Measurements from ENCODE around the gene GABRG3.

The GABRG3 gene

GRCh38 chr15:27433604-27434003 lies 462.6 kb downstream of the GABRG3 start:
- no peak for TF ChIP-seq TCF4 (CRISPR knock-in tag; IDR thresholded peaks at IDR 0.05; ENCODE audit: borderline replicate concordance)
- no peak for TF ChIP-seq ISL1 (CRISPR knock-in tag; IDR thresholded peaks at IDR 0.05)
- TF ChIP-seq ZFP30 (CRISPR knock-in tag; IDR thresholded peaks at IDR 0.05): no peak
- no peak for TF ChIP-seq BACH2 (CRISPR knock-in tag; IDR thresholded peaks at IDR 0.05; ENCODE audit: borderline replicate concordance)
- TF ChIP-seq TSHZ2 (CRISPR knock-in tag; IDR thresholded peaks at IDR 0.05): no peak
- no peak for TF ChIP-seq GLIS3 (CRISPR knock-in tag; IDR thresholded peaks at IDR 0.05)

GRCh38 chr15:27438403-27439375 lies 467.7 kb downstream of the GABRG3 start:
- TF ChIP-seq POU6F1 (CRISPR knock-in tag; IDR thresholded peaks at IDR 0.05; ENCODE audit: borderline replicate concordance, low read depth) (no peak), ZNF70 (CRISPR knock-in tag; IDR thresholded peaks at IDR 0.05) (no peak)
- no peak for ATAC-seq

More at GRCh38 chr15:27433604-27434003, 462.6 kb downstream of the GABRG3 start:
- no peak for ATAC-seq

GRCh38 chr15:27441120-27441519 lies 470.1 kb downstream of the GABRG3 start:
- no peak for TF ChIP-seq BACH2 (CRISPR knock-in tag; IDR thresholded peaks at IDR 0.05; ENCODE audit: borderline replicate concordance)
- TF ChIP-seq ZNF565 (CRISPR knock-in tag; conservative IDR thresholded peaks at IDR 0.05; ENCODE audit: low read depth): no peak
- TF ChIP-seq OSR1 (CRISPR knock-in tag; IDR thresholded peaks at IDR 0.05): no peak
- TF ChIP-seq PATZ1 (CRISPR knock-in tag; IDR thresholded peaks at IDR 0.05; ENCODE audit: borderline replicate concordance): no peak
- no peak for TF ChIP-seq TOX (CRISPR knock-in tag; IDR thresholded peaks at IDR 0.05; ENCODE audit: borderline replicate concordance)
- TF ChIP-seq PPARA (CRISPR knock-in tag; IDR thresholded peaks at IDR 0.05; ENCODE audit: borderline replicate concordance): no peak
- no peak for TF ChIP-seq POU6F1 (CRISPR knock-in tag; IDR thresholded peaks at IDR 0.05; ENCODE audit: borderline replicate concordance, low read depth)

DNA sequence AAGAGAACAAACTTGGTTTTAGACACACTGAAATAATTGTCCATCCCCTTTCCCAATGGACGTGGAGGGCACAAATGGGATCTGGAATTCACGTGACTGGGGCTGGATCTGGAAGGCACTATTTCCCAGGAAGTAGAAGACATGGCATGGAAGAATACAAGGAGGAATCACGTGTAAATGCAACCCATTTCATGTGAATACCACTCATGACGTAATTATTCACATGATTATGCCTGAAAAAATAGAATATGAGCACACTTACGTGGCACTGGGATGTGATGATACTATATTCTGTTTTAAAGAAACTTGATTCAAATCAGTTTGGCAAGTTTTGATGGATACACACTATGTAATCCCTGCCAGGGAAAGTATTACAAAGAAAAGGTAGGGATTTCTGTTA lies 477.3 kb downstream of the GABRG3 start:
- ATAC-seq: no peak

More at GRCh38 chr15:27441120-27441519, 470.1 kb downstream of the GABRG3 start:
- ATAC-seq: no peak

DNA sequence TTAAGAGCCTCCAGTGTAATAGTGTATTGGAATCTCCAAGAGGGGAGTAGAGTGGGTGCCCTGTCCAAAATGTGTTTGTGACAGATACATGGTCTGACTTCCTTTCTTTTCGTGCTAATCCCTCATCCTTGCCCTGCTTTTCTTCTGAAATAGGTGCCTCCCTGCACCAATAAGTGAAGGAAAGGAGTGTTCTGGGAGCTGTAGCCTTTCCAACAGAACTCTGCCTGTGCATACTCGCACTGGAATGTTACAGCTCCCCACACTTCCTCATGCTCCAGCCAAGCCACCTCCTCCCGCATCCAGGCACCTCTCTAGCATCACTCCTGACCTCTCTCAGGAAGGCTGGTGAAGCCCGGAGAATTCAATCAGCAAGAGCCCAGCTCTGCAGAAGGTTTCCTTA lies 478.0 kb downstream of the GABRG3 start:
- no peak for ATAC-seq
- no peak for TF ChIP-seq TCF4 (CRISPR knock-in tag; IDR thresholded peaks at IDR 0.05; ENCODE audit: borderline replicate concordance)
- no peak for TF ChIP-seq TSHZ2 (CRISPR knock-in tag; IDR thresholded peaks at IDR 0.05)
- no peak for TF ChIP-seq ZC3H10 (CRISPR knock-in tag; IDR thresholded peaks at IDR 0.05)
- no peak for TF ChIP-seq GLIS3 (CRISPR knock-in tag; IDR thresholded peaks at IDR 0.05)
- no peak for TF ChIP-seq SNAI2 (CRISPR knock-in tag; IDR thresholded peaks at IDR 0.05)
- TF ChIP-seq OSR1 (CRISPR knock-in tag; IDR thresholded peaks at IDR 0.05): no peak
- TF ChIP-seq RARB (CRISPR knock-in tag; IDR thresholded peaks at IDR 0.05): no peak
- TF ChIP-seq POU6F1 (CRISPR knock-in tag; IDR thresholded peaks at IDR 0.05; ENCODE audit: borderline replicate concordance, low read depth): no peak
- no peak for TF ChIP-seq ZNF8 (CRISPR knock-in tag; IDR thresholded peaks at IDR 0.05)

More for the DNA sequence above, 477.3 kb downstream of the GABRG3 start:
- no peak for TF ChIP-seq SNAI2 (CRISPR knock-in tag; IDR thresholded peaks at IDR 0.05)
- no peak for TF ChIP-seq ZNF565 (CRISPR knock-in tag; conservative IDR thresholded peaks at IDR 0.05; ENCODE audit: low read depth)
- no peak for TF ChIP-seq ESRRG (CRISPR knock-in tag; IDR thresholded peaks at IDR 0.05)

Measured in SK-N-SH treated with all-trans-retinoic acid at 6 μM for 48 hours (cell line).